ENCODE results near the gene PLA2G4B.

PLA2G4B gene

GRCh38 chr15:41894791-41895463 lies 56.3 kb downstream of the PLA2G4B start:
- DNase-seq (ENCODE audit: low read depth): peak; percentile 77
- TF ChIP-seq CTCF (IDR thresholded peaks at IDR 0.05; ENCODE audit: low read length, missing control alignments): peak; percentile 16
- H3K4me3 ChIP-seq (replicated peaks; ENCODE audit: low read depth, low read length): no peak overlapping the region

GRCh38 chr15:41895491-41895890 lies 56.8 kb downstream of the PLA2G4B start:
- no peak overlapping the region for H3K4me3 ChIP-seq (replicated peaks; ENCODE audit: low read depth, low read length)
- no peak for DNase-seq (ENCODE audit: low read depth)
- no peak for TF ChIP-seq CTCF (IDR thresholded peaks at IDR 0.05; ENCODE audit: low read length, missing control alignments)

- no peak overlapping the region for H3K4me3 ChIP-seq (replicated peaks; ENCODE audit: low read depth, low read length)
- no peak for DNase-seq (ENCODE audit: low read depth)
- TF ChIP-seq CTCF (IDR thresholded peaks at IDR 0.05; ENCODE audit: low read length, missing control alignments): no peak
These were observed 57.3 kb downstream of the PLA2G4B start for GRCh38 chr15:41895957-41896356.

GRCh38 chr15:41896566-41896965 lies 57.9 kb downstream of the PLA2G4B start:
- no peak overlapping the region for H3K4me3 ChIP-seq (replicated peaks; ENCODE audit: low read depth, low read length)
- TF ChIP-seq CTCF (IDR thresholded peaks at IDR 0.05; ENCODE audit: low read length, missing control alignments): no peak
- no peak for DNase-seq (ENCODE audit: low read depth)

GRCh38 chr15:41897363-41897799 lies 58.7 kb downstream of the PLA2G4B start:
- DNase-seq (ENCODE audit: low read depth): no peak

More at GRCh38 chr15:41897363-41897799, 58.7 kb downstream of the PLA2G4B start:
- H3K4me3 ChIP-seq (replicated peaks; ENCODE audit: low read depth, low read length): no peak overlapping the region
- no peak for TF ChIP-seq CTCF (IDR thresholded peaks at IDR 0.05; ENCODE audit: low read length, missing control alignments)

Data from fibroblast of pulmonary artery (primary cell).